ENCODE data around the gene SEC24D. TPM values are rescaled to one million over a fixed set of nuclear protein-coding genes. Genes with fewer than 3 reads are reported as not detected.
"Not testable (repeated sequence)": the region's sequence is repeated elsewhere in the genome, so short reads cannot be mapped to it uniquely, and the experiment has no call there.

Gene SEC24D
- total RNA-seq, 2 donors from 2014 or later: 29.8 to 45.1 TPM

DNA sequence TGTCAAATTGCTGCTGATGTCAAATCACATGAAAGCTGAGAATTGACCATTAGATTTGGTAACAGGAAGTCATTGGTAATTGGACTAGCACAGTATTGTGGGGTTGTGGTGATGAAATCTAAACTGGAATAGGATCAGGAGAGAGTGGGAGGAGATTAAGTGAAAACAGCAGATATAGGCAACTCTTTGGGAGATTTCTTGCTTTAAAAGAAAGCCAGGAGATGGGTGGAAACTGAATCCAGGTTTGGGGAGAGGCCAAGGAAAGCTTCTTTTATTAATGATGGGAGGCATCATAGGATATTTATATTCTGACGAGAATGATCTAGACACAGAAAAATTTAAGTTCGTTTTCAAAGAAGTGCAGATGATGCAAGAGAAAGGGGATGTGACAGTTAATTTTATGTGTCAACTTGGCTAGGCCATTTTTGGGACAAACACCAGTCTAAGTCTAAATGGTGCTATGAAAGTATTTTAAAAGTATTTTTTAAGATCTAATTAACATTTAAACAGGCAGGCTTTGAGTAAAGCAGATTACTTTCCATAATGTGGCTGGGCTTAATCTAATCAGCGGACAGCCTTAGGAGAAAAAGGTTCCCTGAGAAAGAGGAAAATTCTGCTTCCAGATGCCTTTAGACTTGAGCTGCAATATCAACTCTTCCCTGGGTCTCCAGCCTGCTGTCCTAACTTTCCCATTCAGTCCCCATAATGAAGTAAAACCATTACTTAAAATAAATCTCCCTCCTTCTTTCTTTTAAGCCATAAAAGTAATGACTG, 24.7 kb downstream of the SEC24D start:
- H3K27me3 Mint-ChIP-seq: no peaks in the 10 kb centered on the region
- peaks cover 99% of the 10 kb centered on the region for H3K36me3 Mint-ChIP-seq (ENCODE audit: low read depth)
- ATAC-seq (replicated peaks): no peak
- no peak overlapping the region for H3K4me3 Mint-ChIP-seq
- H3K9me3 Mint-ChIP-seq: no peaks in the 10 kb centered on the region
- no peaks in the 10 kb centered on the region for H3K4me1 Mint-ChIP-seq
- H3K27ac Mint-ChIP-seq: no peak overlapping the region

DNA sequence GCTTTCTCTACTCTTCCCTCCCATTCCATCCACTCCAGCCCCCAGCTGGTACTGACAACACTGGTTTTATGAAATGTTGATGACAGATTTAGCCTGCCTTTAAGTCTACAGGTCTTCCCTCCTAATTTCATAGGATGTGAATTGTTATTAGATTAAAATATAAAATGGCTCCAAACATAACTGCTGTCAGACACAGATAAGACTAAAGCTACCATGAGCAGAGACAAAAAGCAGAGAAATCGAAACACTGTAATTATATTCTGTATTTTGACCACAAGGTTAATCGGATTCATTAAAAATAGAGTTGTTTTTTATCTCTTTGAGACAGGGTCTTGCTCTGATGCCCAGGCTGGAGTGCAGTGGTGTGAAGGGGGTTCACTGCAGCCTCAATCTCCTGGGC, 28.3 kb downstream of the SEC24D start:
- no peaks in the 10 kb centered on the region for H3K9me3 Mint-ChIP-seq
- no peak overlapping the region for H3K27ac Mint-ChIP-seq
- H3K36me3 Mint-ChIP-seq (ENCODE audit: low read depth): peaks cover 99% of the 10 kb centered on the region
- no peaks in the 10 kb centered on the region for H3K27me3 Mint-ChIP-seq
- H3K4me3 Mint-ChIP-seq: no peak overlapping the region
- no peaks in the 10 kb centered on the region for H3K4me1 Mint-ChIP-seq
- ATAC-seq (replicated peaks): no peak

DNA sequence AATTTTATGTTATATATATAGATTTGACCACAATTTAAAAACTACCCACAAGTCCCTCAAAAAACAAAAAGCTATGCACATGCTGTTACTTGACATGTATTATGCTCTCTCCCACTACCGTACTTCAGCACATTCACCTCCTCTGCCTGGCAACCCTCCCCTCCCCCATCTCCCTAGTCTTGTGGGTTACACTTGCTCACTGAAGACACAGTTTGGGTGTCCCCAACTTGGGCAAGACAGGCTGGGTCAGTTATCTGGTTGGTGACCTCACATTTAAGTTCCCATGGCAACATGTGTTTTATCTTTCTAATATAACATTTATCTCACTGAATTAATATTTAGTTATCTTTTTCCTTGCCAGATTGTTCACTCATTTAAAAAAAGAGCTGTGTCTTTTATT, 32.7 kb downstream of the SEC24D start:
- Mint-ChIP-seq H3K27ac (no peak overlapping the region), H3K4me3 (no peak overlapping the region), H3K9me3 (no peaks in the 10 kb centered on the region), H3K4me1 (no peaks in the 10 kb centered on the region), H3K36me3 (ENCODE audit: low read depth) (peaks cover 97% of the 10 kb centered on the region), H3K27me3 (no peaks in the 10 kb centered on the region)
- no peak for ATAC-seq (replicated peaks)

DNA sequence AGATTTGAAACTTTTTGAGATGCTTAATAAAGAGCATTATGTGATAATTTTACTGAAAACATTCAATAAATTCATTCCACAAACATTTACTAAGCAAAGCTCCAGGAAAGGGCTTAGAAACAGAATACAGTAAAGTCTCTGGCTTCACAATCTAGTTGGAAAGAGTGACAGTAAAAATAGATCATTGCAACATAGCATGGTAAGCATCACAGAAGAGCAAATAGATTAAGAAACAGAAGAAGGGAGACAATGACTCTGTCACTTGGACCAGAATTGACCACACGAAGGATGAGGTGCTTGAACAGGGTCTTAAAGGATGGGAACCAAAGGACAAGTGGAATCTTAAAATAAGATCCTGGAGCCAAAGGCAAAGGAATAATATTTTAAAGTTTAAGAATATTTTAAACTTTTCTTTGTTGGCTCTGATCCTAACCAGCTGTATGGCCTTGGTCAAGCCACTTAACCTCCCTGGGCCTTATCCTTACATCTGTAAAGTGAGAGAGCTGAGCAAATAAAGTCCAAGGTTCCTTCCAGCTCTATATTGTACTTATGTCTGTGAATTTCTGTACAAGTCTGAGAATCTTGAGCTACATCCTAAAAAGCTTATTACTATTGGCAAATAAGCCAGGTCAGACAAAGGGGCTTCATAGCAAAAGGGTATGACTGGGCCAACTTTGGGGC, 33.9 kb downstream of the SEC24D start:
- ATAC-seq (replicated peaks): no peak
- Mint-ChIP-seq H3K9me3 (no peaks in the 10 kb centered on the region), H3K4me3 (no peak overlapping the region), H3K27ac (no peak overlapping the region), H3K27me3 (no peaks in the 10 kb centered on the region), H3K36me3 (ENCODE audit: low read depth) (peaks cover 97% of the 10 kb centered on the region), H3K4me1 (no peaks in the 10 kb centered on the region)

DNA sequence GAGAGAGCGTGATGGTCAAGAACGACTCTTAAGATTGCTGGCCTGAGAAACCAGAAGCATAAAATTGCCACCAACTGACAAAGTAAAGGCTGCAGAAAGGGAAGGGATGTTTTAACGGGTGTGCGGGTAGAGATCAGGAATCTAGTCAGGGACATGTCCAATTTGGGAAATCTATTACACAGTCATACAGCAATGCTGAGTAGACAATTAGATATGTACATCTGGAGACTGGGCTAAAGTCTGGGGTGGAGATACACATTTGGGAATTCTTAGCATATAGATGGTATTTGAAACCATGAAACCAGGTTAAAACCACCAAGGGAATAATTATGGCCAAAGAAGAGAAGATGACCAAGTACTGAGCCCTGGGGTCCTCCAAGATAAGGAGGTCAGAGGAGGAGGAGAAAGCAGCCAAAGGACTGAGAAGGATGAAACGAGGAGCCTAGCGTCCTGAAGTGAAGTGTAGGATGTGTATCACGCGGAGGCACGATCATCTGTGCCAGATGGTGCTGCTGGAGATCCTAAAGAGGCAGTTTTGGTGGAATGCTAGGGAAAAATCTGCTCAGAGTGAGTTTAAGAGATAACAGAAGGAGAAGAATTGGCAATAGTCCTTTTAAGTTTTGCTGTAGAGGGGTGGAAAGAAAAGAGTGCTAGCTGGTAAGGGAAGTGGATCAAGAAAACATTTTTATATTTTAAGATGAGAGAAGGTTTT, 36.5 kb downstream of the SEC24D start:
- Mint-ChIP-seq H3K36me3 (ENCODE audit: low read depth) (peaks cover 93% of the 10 kb centered on the region), H3K27me3 (no peaks in the 10 kb centered on the region), H3K4me3 (no peak overlapping the region), H3K9me3 (no peaks in the 10 kb centered on the region), H3K4me1 (peaks cover 3% of the 10 kb centered on the region), H3K27ac (no peak overlapping the region)
- no peak for ATAC-seq (replicated peaks)

DNA sequence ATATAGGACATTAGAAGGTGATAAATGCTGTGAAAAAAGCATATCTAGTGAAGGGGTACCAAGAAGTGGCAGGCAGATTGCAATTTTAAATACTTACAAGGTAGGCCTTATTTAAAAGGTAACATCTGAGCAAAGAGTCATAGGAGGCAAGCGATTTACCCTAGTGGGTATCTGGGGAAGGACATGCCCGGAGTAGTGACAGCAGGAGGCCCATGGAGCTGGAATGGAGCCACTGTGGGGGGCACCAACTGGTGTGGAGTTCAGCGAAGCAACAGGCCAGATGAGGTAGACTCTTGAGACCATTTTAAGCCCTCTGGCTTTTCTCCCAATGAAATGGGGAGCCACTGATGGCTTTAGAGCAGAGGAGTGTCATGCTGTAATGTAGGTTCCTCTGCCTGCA, 37.3 kb downstream of the SEC24D start:
- no peaks in the 10 kb centered on the region for H3K9me3 Mint-ChIP-seq
- peaks cover 3% of the 10 kb centered on the region for H3K4me1 Mint-ChIP-seq
- no peak overlapping the region for H3K4me3 Mint-ChIP-seq
- no peak overlapping the region for H3K27ac Mint-ChIP-seq
- no peak for ATAC-seq (replicated peaks)
- H3K27me3 Mint-ChIP-seq: no peaks in the 10 kb centered on the region
- peaks cover 93% of the 10 kb centered on the region for H3K36me3 Mint-ChIP-seq (ENCODE audit: low read depth)

DNA sequence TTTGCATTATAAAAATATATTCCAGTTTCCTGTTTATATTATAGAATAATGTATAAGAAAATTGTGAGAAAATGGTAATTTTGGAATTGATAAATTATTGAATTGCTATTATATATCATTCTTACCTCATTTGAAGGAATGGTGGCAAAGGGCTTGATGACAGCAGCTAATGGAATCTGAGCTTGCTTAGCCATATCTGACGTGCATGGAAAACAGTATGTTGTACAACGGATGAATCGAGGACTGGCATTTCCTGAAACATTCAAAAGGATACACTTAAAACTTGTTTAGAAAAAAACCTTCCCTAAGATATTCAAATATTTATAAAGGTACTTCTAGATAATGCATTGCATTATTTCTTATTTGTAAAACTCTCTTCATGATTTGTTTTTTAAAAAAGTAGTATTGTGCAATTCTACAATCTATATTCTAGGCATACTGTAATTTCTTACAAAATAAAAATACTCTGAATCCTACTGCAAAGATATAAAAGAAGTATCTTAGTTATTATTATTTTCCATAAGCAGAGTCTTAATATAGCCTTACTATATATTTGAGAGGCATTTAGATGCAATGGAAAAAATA, 38.3 kb downstream of the SEC24D start:
- no peak for ATAC-seq (replicated peaks)
- Mint-ChIP-seq H3K27me3 (no peaks in the 10 kb centered on the region), H3K36me3 (ENCODE audit: low read depth) (peaks cover 91% of the 10 kb centered on the region), H3K4me1 (peaks cover 3% of the 10 kb centered on the region), H3K4me3 (no peak overlapping the region), H3K27ac (no peak overlapping the region), H3K9me3 (no peaks in the 10 kb centered on the region)

DNA sequence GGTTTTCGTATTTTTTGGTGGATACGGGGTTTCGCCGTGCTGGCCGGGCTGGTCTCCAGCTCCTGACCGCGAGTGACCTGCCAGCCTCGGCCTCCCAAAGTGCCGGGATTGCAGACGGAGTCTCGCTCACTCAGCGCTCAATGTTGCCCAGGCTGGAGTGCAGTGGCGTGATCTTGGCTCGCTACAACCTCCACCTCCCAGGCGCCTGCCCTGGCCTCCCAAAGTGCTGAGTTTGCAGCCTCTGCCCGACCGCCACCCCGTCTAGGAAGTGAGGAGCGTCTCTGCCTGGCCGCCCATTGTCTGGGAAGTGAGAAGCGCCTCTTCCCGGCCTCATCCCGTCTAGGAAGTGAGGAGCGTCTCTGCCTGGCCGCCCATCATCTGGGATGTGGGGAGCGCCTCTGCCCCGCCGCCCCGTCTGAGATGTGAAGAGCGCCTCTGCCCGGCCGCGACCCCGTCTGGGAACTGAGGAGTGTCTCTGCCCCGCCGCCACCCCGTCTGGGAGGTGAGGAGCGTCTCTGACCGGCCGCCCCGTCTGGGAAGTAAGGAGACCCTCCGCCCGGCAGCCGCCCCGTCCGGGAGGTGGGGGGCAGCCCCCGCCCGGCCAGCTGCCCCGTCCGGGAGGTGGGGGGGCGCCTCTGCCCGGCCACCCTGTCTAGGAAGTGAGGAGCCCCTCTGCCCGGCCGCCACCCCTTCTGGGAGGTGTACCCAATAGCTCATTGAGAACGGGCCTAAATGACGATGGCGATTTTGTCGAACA, 44.1 kb downstream of the SEC24D start:
- H3K9me3 Mint-ChIP-seq; H3K4me3 Mint-ChIP-seq; H3K27ac Mint-ChIP-seq; H3K27me3 Mint-ChIP-seq; ATAC-seq (replicated peaks); H3K4me1 Mint-ChIP-seq: not testable (repeated sequence)
- H3K36me3 Mint-ChIP-seq (ENCODE audit: low read depth): peaks cover 71% of the 10 kb centered on the region

DNA sequence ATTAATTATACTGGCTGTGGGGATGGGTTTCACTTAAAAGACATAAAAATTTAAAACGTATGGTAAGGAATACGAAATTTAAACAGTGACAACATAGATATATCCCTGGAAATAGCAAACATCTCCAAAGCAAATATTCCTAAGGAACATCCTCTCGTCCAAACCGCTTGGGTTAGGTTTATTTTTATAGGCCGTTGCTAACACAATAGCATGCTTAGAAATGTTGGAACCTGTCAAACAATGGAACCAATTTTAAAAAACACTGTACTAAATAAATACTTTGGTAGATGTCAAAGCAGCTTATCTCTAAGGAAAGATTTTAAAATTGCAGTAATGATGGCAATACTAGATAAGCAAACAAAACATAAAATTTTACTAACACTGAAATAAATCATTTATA, 45.4 kb downstream of the SEC24D start:
- peaks cover 65% of the 10 kb centered on the region for H3K36me3 Mint-ChIP-seq (ENCODE audit: low read depth)
- no peaks in the 10 kb centered on the region for H3K27me3 Mint-ChIP-seq
- no peaks in the 10 kb centered on the region for H3K9me3 Mint-ChIP-seq
- no peaks in the 10 kb centered on the region for H3K4me1 Mint-ChIP-seq
- ATAC-seq (replicated peaks): no peak
- H3K27ac Mint-ChIP-seq: no peak overlapping the region
- H3K4me3 Mint-ChIP-seq: no peak overlapping the region

DNA sequence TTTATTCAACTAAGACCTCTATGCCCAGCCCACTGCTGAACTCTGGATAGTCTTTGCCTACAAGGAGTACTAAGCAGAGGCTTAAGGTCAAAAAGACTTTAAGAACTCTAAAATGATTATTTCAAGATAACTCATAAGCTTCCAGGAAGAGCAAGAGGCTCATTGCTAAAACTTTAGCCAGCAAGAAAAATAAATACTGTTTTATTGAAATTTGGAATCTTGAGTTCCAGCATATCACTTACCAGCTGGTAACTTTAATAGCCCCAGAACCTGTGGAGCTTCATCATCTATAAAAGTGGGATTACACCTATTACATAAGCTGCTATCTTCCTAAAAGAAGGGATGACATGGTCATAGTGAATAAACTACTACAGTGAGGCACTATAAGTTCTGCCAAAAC, 47.0 kb downstream of the SEC24D start:
- Mint-ChIP-seq H3K4me1 (no peaks in the 10 kb centered on the region), H3K4me3 (no peak overlapping the region), H3K27me3 (no peaks in the 10 kb centered on the region), H3K36me3 (ENCODE audit: low read depth) (peaks cover 55% of the 10 kb centered on the region), H3K27ac (no peak overlapping the region), H3K9me3 (no peaks in the 10 kb centered on the region)
- no peak for ATAC-seq (replicated peaks)

DNA sequence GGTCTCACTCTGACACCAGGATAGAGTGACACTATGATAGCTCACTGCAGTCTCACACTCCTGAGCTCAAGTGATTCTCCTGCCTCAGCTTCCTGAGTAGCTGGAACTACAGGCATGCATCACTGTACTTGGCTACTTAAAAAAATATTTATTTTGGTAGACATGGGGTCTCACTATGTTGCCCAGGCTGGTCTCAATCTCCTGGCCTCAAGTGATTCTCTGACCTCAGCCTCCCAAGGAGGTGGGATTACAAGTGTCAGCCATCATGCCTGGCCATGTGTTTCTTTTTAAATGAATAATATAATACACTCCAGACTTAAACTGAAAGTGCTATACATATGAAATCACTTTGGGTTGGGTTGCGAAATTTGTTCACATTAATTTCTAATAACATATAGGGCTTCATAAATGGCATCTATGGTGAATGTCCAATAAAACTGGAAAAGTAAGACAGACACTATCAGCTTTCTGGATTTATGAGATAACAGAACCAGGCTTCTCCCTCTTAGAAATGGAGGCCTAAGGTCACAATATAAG, 48.0 kb downstream of the SEC24D start:
- no peaks in the 10 kb centered on the region for H3K4me1 Mint-ChIP-seq
- H3K27ac Mint-ChIP-seq: no peak overlapping the region
- H3K4me3 Mint-ChIP-seq: no peak overlapping the region
- H3K9me3 Mint-ChIP-seq: no peaks in the 10 kb centered on the region
- H3K36me3 Mint-ChIP-seq (ENCODE audit: low read depth): peaks cover 57% of the 10 kb centered on the region
- ATAC-seq (replicated peaks): no peak
- no peaks in the 10 kb centered on the region for H3K27me3 Mint-ChIP-seq

DNA sequence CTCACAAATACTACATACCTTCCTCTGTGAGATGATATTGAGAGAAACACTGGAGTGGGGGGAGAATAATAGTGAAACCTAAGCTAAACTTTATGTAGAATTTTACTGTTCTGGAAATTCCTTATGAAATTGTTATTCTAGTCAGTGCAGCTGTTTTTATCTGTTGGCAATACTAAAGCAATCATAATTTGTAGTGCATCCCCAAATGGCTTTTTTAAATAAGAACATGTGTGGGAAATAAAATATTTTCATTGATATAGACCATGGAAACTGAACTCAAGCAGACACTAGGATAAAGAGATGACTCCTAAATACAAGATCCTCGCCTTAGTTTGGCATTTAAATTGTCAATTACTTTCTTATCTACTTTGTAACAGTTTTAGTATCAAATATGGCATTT, 51.1 kb downstream of the SEC24D start:
- no peaks in the 10 kb centered on the region for H3K27me3 Mint-ChIP-seq
- H3K36me3 Mint-ChIP-seq (ENCODE audit: low read depth): peaks cover 48% of the 10 kb centered on the region
- no peak for ATAC-seq (replicated peaks)
- no peak overlapping the region for H3K27ac Mint-ChIP-seq
- no peak overlapping the region for H3K4me3 Mint-ChIP-seq
- H3K4me1 Mint-ChIP-seq: peaks cover 7% of the 10 kb centered on the region
- H3K9me3 Mint-ChIP-seq: no peaks in the 10 kb centered on the region

DNA sequence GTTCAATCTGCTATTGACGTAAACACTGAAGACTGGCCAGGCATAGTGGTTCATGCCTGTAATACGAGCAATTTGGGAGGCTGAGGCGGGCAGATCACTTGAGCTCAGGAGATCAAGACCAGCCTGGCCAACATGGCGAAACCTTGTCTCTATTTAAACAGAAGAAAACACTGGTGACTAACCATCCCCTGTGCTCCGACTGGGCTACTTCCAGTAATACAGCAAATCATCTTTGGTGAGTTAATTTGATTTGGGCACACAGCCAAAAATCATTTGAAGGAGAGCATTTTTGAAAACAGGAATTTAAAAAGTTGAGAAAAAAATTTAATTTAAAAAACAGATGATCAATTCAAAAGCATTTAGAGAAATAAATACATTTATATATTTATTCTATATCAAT, 52.0 kb downstream of the SEC24D start:
- H3K4me1 Mint-ChIP-seq: peaks cover 7% of the 10 kb centered on the region

DNA sequence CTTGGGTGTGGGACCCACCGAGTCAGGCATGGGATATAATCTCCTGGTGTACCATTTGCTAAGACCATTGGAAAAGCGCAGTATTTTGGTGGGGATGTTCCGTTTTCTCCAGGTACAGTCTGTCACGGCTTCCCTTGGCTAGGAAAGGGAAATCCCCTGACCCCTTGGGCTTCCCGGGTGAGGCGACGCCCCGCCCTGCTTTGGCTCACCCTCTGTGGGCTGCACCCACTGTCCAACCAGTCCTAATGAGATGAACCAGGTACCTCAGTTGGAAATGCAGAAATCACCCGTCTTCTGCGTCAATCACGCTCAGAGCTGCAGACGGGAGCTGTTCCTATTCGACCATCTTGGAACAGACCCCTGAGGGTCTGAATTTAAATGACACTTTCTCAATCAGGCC, 53.0 kb downstream of the SEC24D start:
- H3K27me3 Mint-ChIP-seq; H3K4me3 Mint-ChIP-seq; ATAC-seq (replicated peaks); H3K27ac Mint-ChIP-seq; H3K9me3 Mint-ChIP-seq; H3K4me1 Mint-ChIP-seq: not testable (repeated sequence)
- H3K36me3 Mint-ChIP-seq (ENCODE audit: low read depth): peaks cover 33% of the 10 kb centered on the region

More for the DNA sequence above, 52.0 kb downstream of the SEC24D start:
- Mint-ChIP-seq H3K4me3 (no peak overlapping the region), H3K27me3 (no peaks in the 10 kb centered on the region), H3K36me3 (ENCODE audit: low read depth) (peaks cover 40% of the 10 kb centered on the region), H3K27ac (no peak overlapping the region), H3K9me3 (no peaks in the 10 kb centered on the region)
- ATAC-seq (replicated peaks): no peak

Measured in activated T-helper 17 cell treated with anti-CD3 and anti-CD28 coated beads, Interleukin-2, amount 50 U/mL, for 72 hours (primary cell).